ENCODE results near the gene EIF2S2. TPM values are rescaled to one million over a fixed set of nuclear protein-coding genes. Genes with fewer than 3 reads are reported as not detected.

Gene EIF2S2
- total and polyA plus RNA-seq, 2 donors (not counting 1 experiment from before 2014, with no cell fraction given) = 108 to 140 TPM

GRCh38 chr20:34072778-34073177, 39.3 kb downstream of the EIF2S2 start:
- H3K4me1 ChIP-seq (ENCODE audit: control insufficient read depth, extremely low read depth, insufficient read depth, low read length) = peaks cover 4% of the 10 kb centered on the region
- H3K9ac ChIP-seq (ENCODE audit: insufficient read depth, low read length) = no peak overlapping the region
- no peaks in the 10 kb centered on the region for H4K20me1 ChIP-seq (ENCODE audit: control insufficient read depth, extremely low read depth, insufficient read depth, low read length)
- DNase-seq (ENCODE audit: low read depth in 2 of 2) = no peak
- H2AFZ ChIP-seq (ENCODE audit: low read length) = no peak overlapping the region
- H3K36me3 ChIP-seq (ENCODE audit: control insufficient read depth, insufficient read depth, low read length) = peaks cover 6% of the 10 kb centered on the region
- no peak overlapping the region for H3K4me3 ChIP-seq (replicated peaks in 1 of 4; ENCODE audit: control extremely low read depth in 1 of 4, insufficient read depth in 1 of 4, low read depth in 3 of 4, low read length in 4 of 4)
- no peak overlapping the region for H3K4me2 ChIP-seq (ENCODE audit: extremely low read depth, insufficient read depth, low read length)
- H3K9me3 ChIP-seq (ENCODE audit: control insufficient read depth, insufficient read depth, low read depth, low read length) = no peaks in the 10 kb centered on the region
- H3K27me3 ChIP-seq (ENCODE audit: control insufficient read depth, insufficient read depth, low read length) = no peaks in the 10 kb centered on the region
- TF ChIP-seq CTCF (conservative IDR thresholded peaks at IDR 0.05 in 1 of 2, IDR thresholded peaks at IDR 0.05 in 1 of 2; ENCODE audit: low read depth in 1 of 2, low read length in 2 of 2) (no peak), EZH2 (IDR thresholded peaks at IDR 0.05; ENCODE audit: low read length, missing control alignments) (no peak)
- H3K79me2 ChIP-seq (ENCODE audit: control insufficient read depth, insufficient read depth, low read length) = peaks cover 2% of the 10 kb centered on the region
- H3K27ac ChIP-seq (ENCODE audit: insufficient read depth, low read length) = no peak overlapping the region

GRCh38 chr20:34072076-34072475, 40.0 kb downstream of the EIF2S2 start:
- DNase-seq (ENCODE audit: low read depth in 2 of 2) = no peak
- Histone ChIP-seq H4K20me1 (ENCODE audit: control insufficient read depth, extremely low read depth, insufficient read depth, low read length) (no peaks in the 10 kb centered on the region), H3K4me3 (replicated peaks in 1 of 4; ENCODE audit: control extremely low read depth in 1 of 4, insufficient read depth in 1 of 4, low read depth in 3 of 4, low read length in 4 of 4) (no peak overlapping the region), H3K27me3 (ENCODE audit: control insufficient read depth, insufficient read depth, low read length) (no peaks in the 10 kb centered on the region), H3K27ac (ENCODE audit: insufficient read depth, low read length) (no peak overlapping the region), H2AFZ (ENCODE audit: low read length) (no peak overlapping the region), H3K36me3 (ENCODE audit: control insufficient read depth, insufficient read depth, low read length) (peaks cover 6% of the 10 kb centered on the region), H3K79me2 (ENCODE audit: control insufficient read depth, insufficient read depth, low read length) (peaks cover 2% of the 10 kb centered on the region), H3K4me2 (ENCODE audit: extremely low read depth, insufficient read depth, low read length) (no peak overlapping the region), H3K9ac (ENCODE audit: insufficient read depth, low read length) (no peak overlapping the region), H3K4me1 (ENCODE audit: control insufficient read depth, extremely low read depth, insufficient read depth, low read length) (peaks cover 4% of the 10 kb centered on the region), H3K9me3 (ENCODE audit: control insufficient read depth, insufficient read depth, low read depth, low read length) (no peaks in the 10 kb centered on the region)
- TF ChIP-seq EZH2 (IDR thresholded peaks at IDR 0.05; ENCODE audit: low read length, missing control alignments) = no peak
- no peak for TF ChIP-seq CTCF (conservative IDR thresholded peaks at IDR 0.05 in 1 of 2, IDR thresholded peaks at IDR 0.05 in 1 of 2; ENCODE audit: low read depth in 1 of 2, low read length in 2 of 2)

DNA sequence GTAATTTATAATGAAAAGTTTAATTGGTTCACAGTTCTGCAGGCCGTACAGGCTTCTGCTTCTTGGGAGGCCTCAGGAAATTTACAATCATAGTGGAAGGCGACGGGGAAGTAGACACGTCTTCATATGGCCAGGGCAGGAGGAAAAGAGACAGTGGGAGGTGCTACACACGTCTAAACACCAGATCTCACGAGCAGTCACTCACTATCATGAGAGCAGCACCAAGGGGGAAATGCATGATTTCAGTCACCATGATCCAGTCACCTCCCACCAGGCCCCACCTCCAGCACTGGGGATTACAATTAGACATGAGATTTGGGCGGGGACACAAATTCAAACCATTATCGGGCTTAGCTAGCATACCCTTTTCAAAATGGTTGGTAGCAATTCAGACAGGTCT, 41.2 kb downstream of the EIF2S2 start:
- TF ChIP-seq EZH2 (IDR thresholded peaks at IDR 0.05; ENCODE audit: low read length, missing control alignments) (no peak), CTCF (conservative IDR thresholded peaks at IDR 0.05 in 1 of 2, IDR thresholded peaks at IDR 0.05 in 1 of 2; ENCODE audit: low read depth in 1 of 2, low read length in 2 of 2) (no peak)
- Histone ChIP-seq H3K4me1 (ENCODE audit: control insufficient read depth, extremely low read depth, insufficient read depth, low read length) (peaks cover 4% of the 10 kb centered on the region), H4K20me1 (ENCODE audit: control insufficient read depth, extremely low read depth, insufficient read depth, low read length) (no peaks in the 10 kb centered on the region), H3K79me2 (ENCODE audit: control insufficient read depth, insufficient read depth, low read length) (peaks cover 2% of the 10 kb centered on the region), H3K4me2 (ENCODE audit: extremely low read depth, insufficient read depth, low read length) (no peak overlapping the region), H3K27ac (ENCODE audit: insufficient read depth, low read length) (no peak overlapping the region), H3K9ac (ENCODE audit: insufficient read depth, low read length) (no peak overlapping the region), H3K27me3 (ENCODE audit: control insufficient read depth, insufficient read depth, low read length) (no peaks in the 10 kb centered on the region), H3K4me3 (replicated peaks in 1 of 4; ENCODE audit: control extremely low read depth in 1 of 4, insufficient read depth in 1 of 4, low read depth in 3 of 4, low read length in 4 of 4) (no peak overlapping the region), H3K9me3 (ENCODE audit: control insufficient read depth, insufficient read depth, low read depth, low read length) (no peaks in the 10 kb centered on the region), H2AFZ (ENCODE audit: low read length) (no peak overlapping the region), H3K36me3 (ENCODE audit: control insufficient read depth, insufficient read depth, low read length) (peaks cover 4% of the 10 kb centered on the region)
- no peak for DNase-seq (ENCODE audit: low read depth in 2 of 2)
